NCI-H345 treated with DMSO at 0.1 percent for 48 hours (cell line): ENCODE measurements around the gene RPH3AL.
"Not testable (repeated sequence)": the region's sequence is repeated elsewhere in the genome, so short reads cannot be mapped to it uniquely, and the experiment has no call there.

Experiments used
- DNase-seq: peaks from one replicate; lab custom pipeline; 2025; ENCODE audit not compliant: unreplicated experiment; lab: John Stamatoyannopoulos, UW

Gene RPH3AL

DNA sequence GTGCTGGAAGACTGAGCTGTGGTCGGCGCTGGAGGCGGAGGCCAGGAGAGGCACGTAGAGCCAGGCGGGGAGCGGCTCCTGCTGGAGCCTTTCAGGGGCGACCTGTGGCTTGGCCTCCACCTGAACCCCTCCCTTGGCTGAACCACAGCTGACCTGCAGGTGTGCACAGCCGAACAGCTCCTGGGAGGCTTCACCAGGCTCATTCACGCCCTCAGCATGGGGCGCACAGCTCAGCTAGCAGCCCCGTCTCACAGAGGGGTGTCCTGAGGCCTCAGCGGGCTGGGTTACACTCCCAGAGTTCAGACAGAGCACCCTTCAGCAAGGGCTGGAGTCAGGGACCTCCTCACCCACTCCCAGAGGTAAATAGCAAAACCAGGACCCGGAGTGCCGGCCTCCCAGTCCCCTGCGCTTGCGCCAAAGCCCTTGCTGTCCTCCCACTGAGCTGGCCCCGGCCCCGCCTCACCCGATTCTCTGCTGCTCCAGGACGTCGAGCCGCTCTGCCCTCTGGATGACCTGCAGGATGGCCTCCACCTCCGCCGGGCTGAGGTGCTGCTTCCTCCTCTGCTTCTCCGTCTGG is 31.7 kb downstream of the RPH3AL start:
- DNase-seq, result no peak

- no peak for DNase-seq
These were observed 32.5 kb downstream of the RPH3AL start for GRCh38 chr17:320139-320538.

- DNase-seq, result no peak
These were observed 33.3 kb downstream of the RPH3AL start for GRCh38 chr17:319266-319665.

DNA sequence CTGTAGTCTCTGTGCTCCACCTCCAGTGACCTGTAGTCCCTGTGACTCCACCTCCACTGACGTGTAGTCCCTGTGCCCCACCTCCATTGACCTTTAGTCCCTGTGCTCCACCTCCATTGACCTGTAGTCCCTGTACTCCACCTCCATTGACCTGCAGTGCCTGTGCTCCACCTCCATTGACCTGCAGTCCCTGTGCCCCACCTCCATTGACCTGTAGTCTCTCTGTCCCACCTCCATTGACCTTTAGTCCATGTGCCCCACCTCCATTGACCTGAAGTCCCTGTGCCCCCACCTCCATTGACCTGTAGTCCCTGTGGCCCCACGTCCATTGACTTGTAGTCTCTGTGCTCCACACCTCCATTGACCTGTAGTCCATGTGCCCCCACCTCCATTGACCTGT is 35.5 kb downstream of the RPH3AL start:
- not testable (repeated sequence) for DNase-seq

DNA sequence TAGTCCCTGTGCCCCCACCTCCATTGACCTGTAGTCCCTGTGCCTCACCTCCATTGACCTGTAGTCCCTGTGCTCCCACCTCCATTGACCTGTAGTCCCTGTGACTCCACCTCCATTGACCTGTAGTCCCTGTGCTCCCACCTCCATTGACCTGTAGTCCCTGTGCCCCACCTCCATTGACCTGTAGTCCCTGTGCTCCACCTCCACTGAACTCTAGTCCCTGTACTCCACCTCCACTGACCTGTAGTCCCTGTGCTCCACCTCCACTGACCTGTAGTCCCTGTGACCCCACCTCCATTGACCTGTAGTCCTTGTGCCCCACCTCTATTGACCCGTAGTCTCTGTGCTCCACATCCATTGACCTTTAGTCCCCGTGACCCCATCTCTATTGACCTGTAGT is 37.2 kb downstream of the RPH3AL start:
- not testable (repeated sequence) for DNase-seq

DNA sequence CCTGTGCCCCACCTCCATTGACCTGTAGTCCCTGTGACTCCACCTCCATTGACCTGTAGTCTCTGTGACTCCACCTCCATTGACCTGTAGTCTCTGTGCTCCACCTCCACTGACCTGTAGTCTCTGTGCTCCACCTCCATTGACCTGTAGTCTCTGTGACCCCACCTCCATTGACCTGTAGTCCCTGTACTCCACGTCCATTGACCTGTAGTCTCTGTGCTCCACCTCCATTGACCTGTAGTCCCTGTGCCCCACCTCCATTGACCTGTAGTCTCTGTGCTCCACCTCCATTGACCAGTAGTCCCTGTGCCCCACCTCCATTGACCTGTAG is 38.0 kb downstream of the RPH3AL start:
- DNase-seq, result not testable (repeated sequence)

DNA sequence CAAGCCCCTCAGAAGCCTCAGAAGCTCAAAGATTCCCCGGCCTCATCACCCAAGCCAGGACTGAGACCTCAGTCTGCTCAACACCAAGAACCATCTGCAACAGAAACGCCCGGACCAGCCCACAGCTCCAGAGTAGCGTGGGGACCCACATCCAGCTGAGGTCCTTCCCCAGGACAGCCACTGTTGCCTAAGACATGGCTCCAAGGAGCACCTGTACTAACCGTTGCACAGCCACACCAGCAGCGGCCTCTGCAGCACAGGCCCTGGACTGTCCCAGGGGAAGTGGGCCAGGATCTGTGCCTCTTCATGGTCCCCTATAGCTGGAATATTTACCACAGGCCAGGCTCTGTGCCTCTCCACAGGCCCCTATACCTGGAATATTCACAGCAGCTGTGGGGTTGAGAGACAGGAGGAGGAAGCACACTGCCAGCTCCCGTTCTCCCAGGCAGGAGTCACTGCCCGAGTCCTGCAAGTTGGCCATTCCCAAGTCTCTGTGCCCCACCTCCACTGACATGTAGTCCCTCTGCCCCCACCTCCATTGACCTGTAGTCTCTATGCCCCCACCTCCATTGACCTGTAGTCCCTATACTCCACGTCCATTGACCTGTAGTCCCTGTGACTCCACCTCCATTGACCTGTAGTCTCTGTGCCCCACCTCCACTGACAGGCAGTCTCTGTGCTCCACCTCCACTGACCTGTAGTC is 38.5 kb downstream of the RPH3AL start:
- no peak for DNase-seq

GRCh38 chr17:313231-313630 is 39.4 kb downstream of the RPH3AL start:
- DNase-seq, result no peak

DNA sequence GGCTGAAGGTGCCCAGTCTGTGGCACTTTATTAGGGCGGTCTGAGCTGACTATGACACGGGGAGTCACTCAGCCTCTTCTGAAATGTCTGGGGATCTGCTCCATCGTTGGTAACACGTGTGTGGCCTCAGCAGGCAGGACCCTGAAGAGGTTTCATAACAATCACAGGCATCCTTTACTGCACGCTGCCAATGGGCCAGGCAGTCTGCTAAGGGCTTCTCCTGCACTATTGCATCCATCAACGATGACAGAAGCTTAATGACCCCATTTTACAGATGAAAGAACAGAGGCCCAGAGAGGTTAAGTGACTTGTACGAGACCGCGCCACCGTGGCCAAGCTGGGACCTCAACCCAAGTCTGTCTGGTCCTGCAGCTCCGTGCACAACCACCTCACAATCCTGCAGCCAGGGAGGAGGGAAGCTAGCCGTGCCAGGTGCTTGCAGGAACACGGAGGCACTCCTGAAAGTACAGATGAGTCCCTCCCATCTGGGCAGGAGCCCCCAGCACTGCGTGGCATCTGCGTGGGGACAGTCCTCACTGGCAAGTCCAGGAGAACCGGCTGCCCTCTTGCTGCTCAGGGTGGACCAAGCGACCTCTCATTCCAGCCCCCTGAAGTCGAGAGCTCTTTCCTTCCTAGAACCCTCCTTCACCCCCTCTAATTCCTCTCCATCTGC is 40.0 kb downstream of the RPH3AL start:
- DNase-seq, result no peak

DNA sequence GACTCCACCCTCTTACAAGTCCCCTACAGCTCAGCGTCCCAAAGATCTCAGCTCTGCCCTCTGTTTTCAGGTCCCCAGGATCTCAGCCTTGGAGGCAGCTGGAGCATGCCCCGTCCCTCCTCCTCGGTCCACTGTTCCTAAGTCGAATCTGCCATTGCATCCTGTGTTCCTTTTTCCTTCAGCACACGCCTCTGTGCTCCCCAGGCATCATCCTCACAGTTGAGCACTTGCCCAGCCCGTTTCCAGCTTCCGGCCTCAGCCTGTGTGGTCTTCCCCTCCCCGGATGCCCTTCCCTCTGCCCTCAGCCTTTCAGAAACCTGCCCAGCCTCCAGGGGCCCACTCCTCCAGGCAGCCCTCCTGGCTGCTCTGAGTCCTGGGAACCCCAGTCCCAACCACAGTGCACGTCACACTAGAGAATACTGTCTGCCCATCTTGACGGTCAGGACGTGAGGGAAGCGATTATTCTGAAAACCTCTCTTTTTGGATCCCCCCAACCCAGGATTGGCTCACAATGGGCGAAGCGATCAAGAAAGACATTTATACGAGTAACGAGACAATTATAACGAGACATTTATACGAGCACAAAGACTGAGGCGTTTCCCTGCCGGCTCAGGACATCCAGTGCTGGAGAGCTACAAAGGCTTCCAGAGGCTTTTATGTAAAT is 41.4 kb downstream of the RPH3AL start:
- DNase-seq, result no peak

DNA sequence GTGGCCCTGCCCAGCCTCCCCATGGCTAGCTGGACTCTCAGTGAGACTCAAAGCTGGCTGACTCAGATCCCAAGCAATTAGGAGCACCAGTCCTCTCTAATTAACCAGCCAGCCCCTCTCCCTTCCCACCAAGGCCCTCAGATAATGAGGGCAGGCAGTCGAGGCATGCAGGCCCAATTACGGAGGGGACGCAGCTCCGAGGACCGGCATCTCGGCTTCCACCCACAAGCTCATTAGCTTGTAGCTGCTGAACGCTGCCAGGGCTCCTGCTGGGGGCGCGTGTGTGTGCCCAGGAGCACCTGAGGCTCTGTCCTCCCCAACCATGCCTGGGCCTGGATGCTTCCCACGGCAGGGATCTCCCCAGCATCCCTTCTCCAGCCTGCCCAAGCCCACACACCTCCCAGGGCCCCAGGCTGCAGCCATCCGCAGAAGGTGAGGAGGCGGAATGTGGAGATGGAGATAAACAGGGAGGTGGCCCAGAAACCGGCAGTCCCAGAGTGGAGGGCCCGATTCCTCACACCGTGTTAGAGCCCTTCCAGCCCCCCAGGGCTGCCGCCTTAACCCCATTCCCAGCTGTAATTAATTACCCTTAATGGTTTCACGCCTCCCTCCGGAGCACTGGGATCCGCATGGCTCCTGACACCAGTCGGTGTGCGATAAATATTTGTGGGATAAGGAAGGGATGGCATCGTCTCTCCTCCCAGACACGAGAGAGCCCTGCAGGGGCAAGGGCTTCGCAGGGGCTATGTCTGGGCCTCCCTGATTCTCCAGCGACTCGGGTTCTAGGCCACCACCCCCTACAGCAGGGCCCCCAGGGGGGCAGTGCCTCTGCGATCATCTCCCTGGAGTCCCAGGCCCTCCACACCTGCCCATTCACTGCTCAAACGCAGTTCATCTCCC is 42.2 kb downstream of the RPH3AL start:
- no peak for DNase-seq

DNA sequence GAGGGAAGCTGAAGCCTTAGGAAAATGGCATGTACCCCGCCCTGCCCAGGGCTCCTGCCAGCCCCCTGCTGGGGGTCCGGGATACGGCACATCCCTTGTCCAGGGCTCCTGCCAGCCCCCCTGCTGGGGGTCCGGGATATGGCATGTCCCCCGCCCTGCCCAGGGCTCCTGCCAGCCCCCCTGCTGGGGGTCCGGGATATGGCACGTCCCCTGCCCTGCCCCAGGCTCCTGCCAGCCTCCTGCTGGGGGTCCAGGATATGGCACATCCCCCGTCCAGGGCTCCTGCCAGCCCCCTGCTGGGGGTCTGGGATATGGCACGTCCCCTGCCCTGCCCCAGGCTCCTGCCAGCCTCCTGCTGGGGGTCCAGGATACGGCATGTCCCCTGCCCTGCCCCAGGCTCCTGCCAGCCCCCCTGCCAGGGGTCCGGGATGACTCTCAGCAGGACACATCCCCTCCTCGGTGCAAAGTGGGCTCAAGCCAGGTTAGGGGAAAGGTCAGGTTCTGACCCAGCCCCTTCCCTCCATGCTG is 43.2 kb downstream of the RPH3AL start:
- no peak for DNase-seq

- DNase-seq, result no peak
These were observed 44.7 kb downstream of the RPH3AL start for GRCh38 chr17:307741-308507.

DNA sequence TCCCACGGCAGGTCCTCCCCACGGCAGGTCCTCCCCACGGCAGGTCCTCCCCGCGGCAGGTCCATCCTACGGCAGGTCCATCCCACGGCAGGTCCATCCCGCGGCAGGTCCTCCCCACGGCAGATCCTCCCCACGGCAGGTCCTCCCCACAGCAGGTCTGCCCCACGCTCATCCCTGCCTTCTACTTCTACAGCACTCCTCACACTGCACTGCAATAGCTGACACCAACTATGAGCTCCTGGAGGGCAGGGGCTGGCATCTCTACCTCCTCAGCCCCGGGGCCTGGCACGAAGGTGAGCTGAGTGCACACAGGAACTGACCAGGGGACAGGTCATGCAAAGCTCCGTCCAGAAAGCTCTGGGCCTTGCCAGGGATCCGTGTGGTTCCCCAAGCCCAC is 45.3 kb downstream of the RPH3AL start:
- no peak for DNase-seq

DNA sequence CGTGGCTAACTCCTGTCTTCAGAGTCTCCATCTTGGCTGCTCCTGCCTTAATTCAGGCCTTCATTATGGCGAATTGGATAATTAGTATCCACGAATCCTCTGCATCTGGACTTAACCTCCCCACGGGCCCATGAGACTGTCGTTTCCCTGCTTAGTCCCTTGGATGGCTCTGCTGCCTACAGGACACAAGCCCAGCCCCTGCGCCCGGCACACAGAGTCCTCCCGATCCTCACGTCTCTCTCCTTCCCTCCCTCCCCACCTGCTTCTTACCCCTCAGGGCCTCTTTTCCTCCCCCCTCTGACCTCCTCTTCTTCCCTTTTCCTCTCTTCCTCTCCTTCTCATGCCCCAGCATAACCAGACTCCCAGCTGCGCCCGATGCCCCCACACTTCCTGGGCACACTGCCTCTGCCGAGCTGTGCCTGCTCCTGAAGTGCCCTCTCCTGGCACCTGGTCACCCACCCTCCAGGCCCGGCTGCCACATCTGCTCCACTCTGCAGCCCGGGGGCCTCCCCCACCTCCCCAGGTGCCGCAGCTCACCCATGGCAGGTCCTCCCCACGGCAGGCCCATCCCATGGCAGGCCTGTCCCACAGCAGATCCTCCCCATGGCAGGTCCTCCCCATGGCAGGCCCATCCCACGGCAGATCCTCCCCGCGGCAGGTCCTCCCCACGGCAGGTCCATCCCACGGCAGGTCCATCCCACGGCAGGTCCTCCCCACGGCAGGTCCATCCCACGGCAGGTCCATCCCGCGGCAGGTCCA is 45.9 kb downstream of the RPH3AL start:
- DNase-seq, result no peak

- no peak for DNase-seq
These were observed 46.5 kb downstream of the RPH3AL start for GRCh38 chr17:306116-306515.

- DNase-seq, result no peak
These were observed 47.3 kb downstream of the RPH3AL start for GRCh38 chr17:305090-305976.

DNA sequence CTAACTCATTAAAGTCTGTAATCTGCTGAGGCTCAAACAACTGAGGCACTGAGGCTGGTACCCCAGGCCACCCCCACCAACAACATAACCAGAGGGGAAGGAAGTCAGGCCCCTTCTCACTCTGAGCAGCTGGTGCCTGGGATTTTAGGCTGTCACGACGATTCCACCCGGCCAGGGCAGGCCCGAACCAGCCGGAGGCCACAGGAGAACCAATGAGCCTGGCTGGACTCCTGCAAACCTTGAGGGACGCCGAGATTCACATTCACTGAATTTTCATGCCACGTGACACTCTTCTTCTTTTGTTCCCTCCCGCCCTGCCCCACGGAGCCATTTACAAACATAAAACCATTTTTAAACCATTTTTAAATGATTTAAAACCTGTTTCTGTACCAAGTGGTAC is 48.1 kb downstream of the RPH3AL start:
- DNase-seq, result no peak
